Heart left ventricle (tissue), 16 donors: ENCODE results near the gene C20orf204. TPM values are rescaled to one million over a fixed set of nuclear protein-coding genes. Genes with fewer than 3 reads are reported as not detected.

Source experiments
- ATAC-seq, 4 donors: fragments of 200-7000 bp; cut with Tn5 transposase; one replicate each; pipeline ENCODE4 v1.9.1; 2020 to 2022; ENCODE audit warnings: moderate library complexity in 4 of 4, mild to moderate bottlenecking in 3 of 4, moderate number of reproducible peaks in 1 of 4
- DNase-seq, 5 donors: peaks; one replicate each; pipeline ENCODE4 v3.0.0-alpha.2; 2020
- H3K27ac ChIP-seq, 12 donors: fragments of 200-600 bp; sonication (generic) in 4 of 12; one replicate each; pipeline versions ENCODE4 v1.5.0 to v1.8.0; 2016 to 2022; ENCODE audit warnings: mild to moderate bottlenecking in 2 of 12
- H3K27me3 ChIP-seq, 9 donors: fragments of 200-600 bp; sonication (generic) in 2 of 9; one replicate each; pipeline versions ENCODE4 v1.5.1 to v1.8.0; 2016 to 2022; ENCODE audit warnings: mild to moderate bottlenecking in 3 of 9
- H3K36me3 ChIP-seq, 9 donors: fragments of 200-600 bp; sonication (generic) in 2 of 9; one replicate each; pipeline versions ENCODE4 v1.5.0 to v1.8.0; 2018 to 2022; ENCODE audit warnings: mild to moderate bottlenecking in 2 of 9
- H3K4me1 ChIP-seq, 12 donors: fragments of 200-600 bp; sonication (generic) in 4 of 12; one replicate each; pipeline versions ENCODE4 v1.5.0 to v1.8.0; 2016 to 2022; ENCODE audit warnings: mild to moderate bottlenecking in 3 of 12
- H3K4me3 ChIP-seq, 12 donors: fragments of 200-600 bp; sonication (generic) in 4 of 12; one replicate each; pipeline versions ENCODE4 v1.5.0 to v1.8.0; 2017 to 2022; ENCODE audit warnings: mild to moderate bottlenecking in 9 of 12, moderate library complexity in 4 of 12
- H3K9me3 ChIP-seq, 12 donors: fragments of 200-600 bp; sonication (generic) in 4 of 12; one replicate each; pipeline versions ENCODE4 v1.5.0 to v1.8.0; 2016 to 2022; ENCODE audit warnings: mild to moderate bottlenecking in 1 of 12
- POLR2A ChIP-seq, 2 donors: fragments of 450-650 bp; IDR thresholded peaks; one replicate each; pipeline ENCODE4 v1.6.1; 2017; ENCODE audit warnings: antibody characterized with exemption in 2 of 2, mild to moderate bottlenecking in 2 of 2, moderate library complexity in 2 of 2
- WGBS, 4 donors: extraction: QIAGEN DNeasy Blood & Tissue Kit in 2 of 4; methylation state at CpG; one replicate each; pipeline versions ENCODE4 v1.1.5 to v1.1.7; 2013 to 2018; 5-methylcytosine and 5-hydroxymethylcytosine counted together
- intact Hi-C, 10 donors: fragments of 100-400 bp; cut with DNase I; formaldehyde crosslinking; loops; one replicate each; pipeline versions ENCODE4 v1.11.1 to v1.14.2; 2022
- polyA plus RNA-seq, 2 donors: library from polyadenylated mRNA; stranded (reverse); fragments of 200-250 nt; gene quantifications; one replicate each; pipeline ENCODE4 v1.2.3, GENCODE V29; 2013
- total RNA-seq, 9 donors: library from RNA; depleted of rRNA in 2 of 9; stranded (reverse); fragments of >200 nt in 2 of 9; fragmentation: NEBNext Ultra II Directional in 3 of 9; extraction: Animal tissue kit (Norgen Biotek cat#: 25700) in 3 of 9; gene quantifications; one replicate each; pipeline versions ENCODE4 v1.1.0 to v1.2.4, GENCODE V29; 2016 to 2023
- TF ChIP-seq, protein P1 (sequence below), 12 donors: fragments of 200-600 bp; sonication (generic) in 4 of 12; IDR thresholded peaks; one replicate each; pipeline versions ENCODE4 v1.5.0 to v1.8.0; 2018 to 2022; ENCODE audit warnings: antibody characterized with exemption in 12 of 12, mild to moderate bottlenecking in 5 of 12
- donor health status: ischemic (EF 13 %, LVEDD 7.1; RV severe dilation, severe dysfunction).
- donor health status: healthy with polysubstance abuse.
- donor health status: DM: no; HTN: yes; CAD: no.
- donor health status: DM: no; HTN: no; CAD: no.
- donor health status: ischemic (EF 25% LVEDD 6.9; RV normal size, moderate dysfunction).
- donor health status: ischemic (EF 25% LVEDD 5.7; RV mildly dilated, moderate dysfunction).
- donor health status: healthy.
- donor health status: DM: yes; HTN: yes; CAD: no.
- donor health status: ischemic (EF 35%, LVEDD 5.7; RV mildly dilated, moderate dysfunction).
- donor health status: nonischemic (EF 11% LVEDD 7.7; RV severe dilation, severe dysfunction).
- donor health status: DM: yes; HTN: yes; CAD: no.
- donor health status: PGD.
- donor health status: ischemic (EF 29% LVEDD 5.4; RV normal size, mild dysfunction).
- donor health status: nonischemic (EF 23%, LVEDD 6.1; RV moderate dilation, normal function).

C20orf204 gene
- total and polyA plus RNA-seq, 11 donors: 0.16 to 1.2 (median 0.42) TPM

- Histone ChIP-seq H3K4me3 (peak overlapping the region in 11 of 12 donors; percentile 7 to 49 (median 40)), H3K27me3 (peaks cover 0 to 18% (median 0%) of the 10 kb centered on the region in 9 donors), H3K4me1 (peaks cover 3 to 59% (median 39%) of the 10 kb centered on the region in 12 donors), H3K36me3 (no peaks in the 10 kb centered on the region), H3K27ac (peak overlapping the region; percentile 45 to 98 (median 91)), H3K9me3 (no peaks in the 10 kb centered on the region)
- TF ChIP-seq POLR2A (IDR thresholded peaks at IDR 0.05): no peak
- TF ChIP-seq, protein P1, sequence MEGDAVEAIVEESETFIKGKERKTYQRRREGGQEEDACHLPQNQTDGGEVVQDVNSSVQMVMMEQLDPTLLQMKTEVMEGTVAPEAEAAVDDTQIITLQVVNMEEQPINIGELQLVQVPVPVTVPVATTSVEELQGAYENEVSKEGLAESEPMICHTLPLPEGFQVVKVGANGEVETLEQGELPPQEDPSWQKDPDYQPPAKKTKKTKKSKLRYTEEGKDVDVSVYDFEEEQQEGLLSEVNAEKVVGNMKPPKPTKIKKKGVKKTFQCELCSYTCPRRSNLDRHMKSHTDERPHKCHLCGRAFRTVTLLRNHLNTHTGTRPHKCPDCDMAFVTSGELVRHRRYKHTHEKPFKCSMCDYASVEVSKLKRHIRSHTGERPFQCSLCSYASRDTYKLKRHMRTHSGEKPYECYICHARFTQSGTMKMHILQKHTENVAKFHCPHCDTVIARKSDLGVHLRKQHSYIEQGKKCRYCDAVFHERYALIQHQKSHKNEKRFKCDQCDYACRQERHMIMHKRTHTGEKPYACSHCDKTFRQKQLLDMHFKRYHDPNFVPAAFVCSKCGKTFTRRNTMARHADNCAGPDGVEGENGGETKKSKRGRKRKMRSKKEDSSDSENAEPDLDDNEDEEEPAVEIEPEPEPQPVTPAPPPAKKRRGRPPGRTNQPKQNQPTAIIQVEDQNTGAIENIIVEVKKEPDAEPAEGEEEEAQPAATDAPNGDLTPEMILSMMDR (IDR thresholded peaks at IDR 0.05): peak; percentile 76 to 90 (median 84)
- ATAC-seq (peak in 3 of 4 donors; percentile 45 to 62 (median 49)), DNase-seq (peak; percentile 79 to 89 (median 85))
- 31 to 55% (median 32%) methylated on average over 19 to 33 of the region's 33 CpGs for WGBS, 4 donors
- intact Hi-C loops: loop anchor here in 5 of 10 donors (2.0 to 5.0 kb wide), 3 partner anchors 19 to 77 kb away; partner anchors contain the start of gene PRPF6 (in 2 of the 5)
These were observed 21.9 kb downstream of the C20orf204 start for GRCh38 chr20:64057628-64058498.

- Histone ChIP-seq H3K27ac (no peak overlapping the region), H3K4me3 (no peak overlapping the region), H3K9me3 (no peaks in the 10 kb centered on the region), H3K27me3 (peaks cover 0 to 18% (median 0%) of the 10 kb centered on the region in 9 donors), H3K36me3 (no peaks in the 10 kb centered on the region), H3K4me1 (peaks cover 3 to 52% (median 32%) of the 10 kb centered on the region in 12 donors)
- ATAC-seq (no peak), DNase-seq (no peak)
- no peak for TF ChIP-seq POLR2A (IDR thresholded peaks at IDR 0.05)
- TF ChIP-seq, protein P1 (IDR thresholded peaks at IDR 0.05): no peak
- WGBS, 4 donors: 84 to 88% (median 86%) methylated on average over 12 of the region's 12 CpGs
- intact Hi-C loops: loop anchor here in 1 of 10 donors (5.0 kb wide), 1 partner anchor 76 kb away; the partner anchor contains the start of gene PRPF6
These were observed 22.6 kb downstream of the C20orf204 start for GRCh38 chr20:64058536-64058935.

DNA sequence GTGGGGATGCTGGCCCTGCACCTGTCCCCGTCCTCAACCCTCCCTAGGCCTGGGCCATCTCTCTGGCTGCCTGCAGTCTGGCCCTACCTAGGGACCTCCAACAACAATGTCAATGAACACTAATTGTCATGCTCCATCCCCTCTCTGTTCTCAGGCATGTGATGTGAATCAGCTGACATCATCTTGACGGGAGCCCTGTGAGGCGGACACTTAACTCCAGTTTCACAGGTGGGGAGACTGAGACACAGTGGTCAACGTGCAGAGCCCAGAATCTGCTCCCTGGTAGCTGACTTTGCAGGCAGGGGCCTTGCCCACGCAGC, 26.3 kb downstream of the C20orf204 start:
- Histone ChIP-seq H3K27ac (peak overlapping the region; percentile 14 to 89 (median 85)), H3K4me1 (peaks cover 6 to 53% (median 28%) of the 10 kb centered on the region in 12 donors), H3K36me3 (no peaks in the 10 kb centered on the region), H3K27me3 (peaks cover 0 to 3% (median 0%) of the 10 kb centered on the region in 9 donors), H3K4me3 (peak overlapping the region; percentile 68 to 99 (median 92)), H3K9me3 (no peaks in the 10 kb centered on the region)
- 55 to 78% (median 64%) methylated on average over 3 to 5 of the region's 5 CpGs for WGBS, 4 donors
- DNase-seq: no peak
- intact Hi-C loops: loop anchor here in 2 of 10 donors (5.0 to 10.0 kb wide), 2 partner anchors 80 to 167 kb away; partner anchors contain the start of genes DNAJC5 (in 1 of the 2) and PRPF6 (in 1 of the 2)
- no peak for ATAC-seq
- no peak for TF ChIP-seq POLR2A (IDR thresholded peaks at IDR 0.05)
- TF ChIP-seq, protein P1 (IDR thresholded peaks at IDR 0.05): no peak
